ENCODE data around the gene COQ5. TPM values are rescaled to one million over a fixed set of nuclear protein-coding genes. Genes with fewer than 3 reads are reported as not detected.
A peak's percentile ranks its signal among the peaks of the same experiment; 100 is the strongest.

COQ5 gene
- total RNA-seq, 1 donor from 2014 or later: 36.2 TPM

GRCh38 chr12:120504587-120504986, 24.4 kb downstream of the COQ5 start:
- Mint-ChIP-seq H3K27me3 (no peaks in the 10 kb centered on the region), H3K36me3 (ENCODE audit: insufficient read depth) (peaks cover 15% of the 10 kb centered on the region), H3K4me1 (ENCODE audit: low read depth) (no peaks in the 10 kb centered on the region), H3K4me3 (ENCODE audit: low read depth) (no peak overlapping the region), H3K9me3 (ENCODE audit: low read depth) (no peaks in the 10 kb centered on the region), H3K27ac (no peak overlapping the region)
- DNase-seq (ENCODE audit: low spot score, unreplicated experiment): no peak
- TF ChIP-seq, protein P1, sequence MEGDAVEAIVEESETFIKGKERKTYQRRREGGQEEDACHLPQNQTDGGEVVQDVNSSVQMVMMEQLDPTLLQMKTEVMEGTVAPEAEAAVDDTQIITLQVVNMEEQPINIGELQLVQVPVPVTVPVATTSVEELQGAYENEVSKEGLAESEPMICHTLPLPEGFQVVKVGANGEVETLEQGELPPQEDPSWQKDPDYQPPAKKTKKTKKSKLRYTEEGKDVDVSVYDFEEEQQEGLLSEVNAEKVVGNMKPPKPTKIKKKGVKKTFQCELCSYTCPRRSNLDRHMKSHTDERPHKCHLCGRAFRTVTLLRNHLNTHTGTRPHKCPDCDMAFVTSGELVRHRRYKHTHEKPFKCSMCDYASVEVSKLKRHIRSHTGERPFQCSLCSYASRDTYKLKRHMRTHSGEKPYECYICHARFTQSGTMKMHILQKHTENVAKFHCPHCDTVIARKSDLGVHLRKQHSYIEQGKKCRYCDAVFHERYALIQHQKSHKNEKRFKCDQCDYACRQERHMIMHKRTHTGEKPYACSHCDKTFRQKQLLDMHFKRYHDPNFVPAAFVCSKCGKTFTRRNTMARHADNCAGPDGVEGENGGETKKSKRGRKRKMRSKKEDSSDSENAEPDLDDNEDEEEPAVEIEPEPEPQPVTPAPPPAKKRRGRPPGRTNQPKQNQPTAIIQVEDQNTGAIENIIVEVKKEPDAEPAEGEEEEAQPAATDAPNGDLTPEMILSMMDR (IDR thresholded peaks at IDR 0.05; ENCODE audit: unreplicated experiment): no peak

- H3K36me3 Mint-ChIP-seq (ENCODE audit: insufficient read depth): peaks cover 14% of the 10 kb centered on the region
- no peak for DNase-seq (ENCODE audit: low spot score, unreplicated experiment)
- TF ChIP-seq, protein P1 (IDR thresholded peaks at IDR 0.05; ENCODE audit: unreplicated experiment): no peak
These were observed 28.4 kb downstream of the COQ5 start for GRCh38 chr12:120500581-120500980.

GRCh38 chr12:120498870-120499515, 30.0 kb downstream of the COQ5 start:
- Mint-ChIP-seq H3K4me3 (ENCODE audit: low read depth) (peak overlapping the region; percentile 90), H3K27me3 (no peaks in the 10 kb centered on the region), H3K27ac (no peak overlapping the region), H3K9me3 (ENCODE audit: low read depth) (no peaks in the 10 kb centered on the region), H3K4me1 (ENCODE audit: low read depth) (peaks cover 22% of the 10 kb centered on the region), H3K36me3 (ENCODE audit: insufficient read depth) (peaks cover 13% of the 10 kb centered on the region)
- no peak for DNase-seq (ENCODE audit: low spot score, unreplicated experiment)
- TF ChIP-seq, protein P1 (IDR thresholded peaks at IDR 0.05; ENCODE audit: unreplicated experiment): no peak

More at GRCh38 chr12:120500581-120500980, 28.4 kb downstream of the COQ5 start:
- Mint-ChIP-seq H3K27ac (peak overlapping the region; percentile 67), H3K27me3 (no peaks in the 10 kb centered on the region), H3K9me3 (ENCODE audit: low read depth) (no peaks in the 10 kb centered on the region), H3K4me3 (ENCODE audit: low read depth) (no peak overlapping the region), H3K4me1 (ENCODE audit: low read depth) (peaks cover 16% of the 10 kb centered on the region)

DNA sequence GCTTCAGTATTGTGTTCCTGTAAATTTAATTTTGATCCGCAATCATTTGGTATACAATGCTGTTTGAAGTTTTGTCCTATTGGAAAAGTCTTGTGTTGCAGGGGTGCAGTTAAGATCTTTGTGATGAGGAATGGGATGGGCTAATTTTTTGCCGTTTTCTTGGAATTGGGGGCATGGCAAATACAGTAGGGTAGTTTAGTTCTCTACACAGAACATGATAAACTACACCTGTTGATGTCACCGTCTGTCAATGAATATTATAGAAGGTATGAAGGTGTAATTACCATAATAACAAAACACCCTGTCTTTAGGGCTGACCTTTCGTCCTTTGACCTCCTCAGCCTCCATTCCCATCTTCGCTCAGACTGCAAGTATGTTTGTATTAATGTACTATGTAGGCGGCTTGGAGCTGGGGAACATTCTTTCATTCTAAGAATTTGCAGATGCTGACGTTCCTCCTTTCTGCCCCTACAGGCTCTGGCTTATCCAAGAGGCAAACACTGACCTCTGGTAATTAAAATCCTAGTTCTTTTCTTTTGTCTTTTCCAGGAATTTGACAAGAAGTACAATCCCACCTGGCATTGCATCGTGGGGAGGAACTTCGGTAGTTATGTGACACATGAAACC, 31.3 kb downstream of the COQ5 start:
- Mint-ChIP-seq H3K9me3 (ENCODE audit: low read depth) (no peaks in the 10 kb centered on the region), H3K27ac (peak overlapping the region; percentile 3), H3K4me3 (ENCODE audit: low read depth) (peak overlapping the region; percentile 90), H3K36me3 (ENCODE audit: insufficient read depth) (peaks cover 9% of the 10 kb centered on the region), H3K27me3 (no peaks in the 10 kb centered on the region), H3K4me1 (ENCODE audit: low read depth) (peaks cover 22% of the 10 kb centered on the region)
- DNase-seq (ENCODE audit: low spot score, unreplicated experiment): no peak
- TF ChIP-seq, protein P1 (IDR thresholded peaks at IDR 0.05; ENCODE audit: unreplicated experiment): no peak

DNA sequence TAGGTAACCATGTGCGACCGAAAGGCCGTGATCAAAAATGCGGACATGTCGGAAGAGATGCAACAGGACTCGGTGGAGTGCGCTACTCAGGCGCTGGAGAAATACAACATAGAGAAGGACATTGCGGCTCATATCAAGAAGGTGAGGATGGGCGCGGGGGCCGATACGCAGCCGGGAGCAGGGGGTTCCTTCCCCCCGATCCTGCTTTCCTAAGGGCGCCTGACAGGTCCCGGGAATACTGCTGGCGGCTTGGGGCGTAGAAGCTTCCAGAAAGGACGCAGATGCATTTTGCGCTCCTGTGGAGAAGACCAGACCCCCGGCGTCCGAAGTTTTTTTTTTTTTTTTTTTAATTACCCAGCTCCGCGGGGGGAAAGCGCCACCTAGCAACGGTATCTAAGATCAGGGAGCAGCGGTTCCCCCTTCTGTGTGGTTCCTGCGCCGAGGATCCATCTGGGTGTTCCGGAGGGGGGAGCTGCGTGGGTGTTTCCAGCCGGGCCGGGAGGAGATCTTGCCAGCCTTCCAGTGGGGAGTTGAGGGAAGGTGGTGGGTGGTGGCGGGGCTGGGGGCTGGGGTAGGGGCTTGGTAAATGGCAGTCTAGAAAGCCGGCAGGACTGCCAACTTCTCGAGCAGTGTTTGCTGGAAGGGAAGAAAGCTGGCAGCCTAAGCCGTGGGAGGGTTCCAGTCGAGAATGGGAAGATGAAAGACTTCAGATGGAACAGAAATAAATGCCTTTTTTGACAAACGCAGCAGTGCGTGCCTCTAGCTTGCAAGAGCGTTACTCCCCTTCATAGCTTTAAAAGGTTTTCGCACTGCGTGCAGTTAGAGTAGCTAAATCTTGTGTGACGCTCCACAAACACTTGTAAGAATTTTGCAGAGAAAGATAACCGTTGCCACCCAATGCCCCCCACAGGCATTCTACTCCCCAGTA, 32.3 kb downstream of the COQ5 start:
- peaks cover 22% of the 10 kb centered on the region for H3K4me1 Mint-ChIP-seq (ENCODE audit: low read depth)
- peak overlapping the region; percentile 90 for H3K4me3 Mint-ChIP-seq (ENCODE audit: low read depth)
- H3K9me3 Mint-ChIP-seq (ENCODE audit: low read depth): no peaks in the 10 kb centered on the region
- peak overlapping the region; percentile 93 for H3K27ac Mint-ChIP-seq
- TF ChIP-seq, protein P1 (IDR thresholded peaks at IDR 0.05; ENCODE audit: unreplicated experiment): no peak
- DNase-seq (ENCODE audit: low spot score, unreplicated experiment): peak; percentile 13
- H3K27me3 Mint-ChIP-seq: no peaks in the 10 kb centered on the region
- H3K36me3 Mint-ChIP-seq (ENCODE audit: insufficient read depth): peaks cover 9% of the 10 kb centered on the region

All from progenitor cell of endocrine pancreas (in vitro differentiated cells).